ENCODE results near the gene HIPK2.

The HIPK2 gene

DNA sequence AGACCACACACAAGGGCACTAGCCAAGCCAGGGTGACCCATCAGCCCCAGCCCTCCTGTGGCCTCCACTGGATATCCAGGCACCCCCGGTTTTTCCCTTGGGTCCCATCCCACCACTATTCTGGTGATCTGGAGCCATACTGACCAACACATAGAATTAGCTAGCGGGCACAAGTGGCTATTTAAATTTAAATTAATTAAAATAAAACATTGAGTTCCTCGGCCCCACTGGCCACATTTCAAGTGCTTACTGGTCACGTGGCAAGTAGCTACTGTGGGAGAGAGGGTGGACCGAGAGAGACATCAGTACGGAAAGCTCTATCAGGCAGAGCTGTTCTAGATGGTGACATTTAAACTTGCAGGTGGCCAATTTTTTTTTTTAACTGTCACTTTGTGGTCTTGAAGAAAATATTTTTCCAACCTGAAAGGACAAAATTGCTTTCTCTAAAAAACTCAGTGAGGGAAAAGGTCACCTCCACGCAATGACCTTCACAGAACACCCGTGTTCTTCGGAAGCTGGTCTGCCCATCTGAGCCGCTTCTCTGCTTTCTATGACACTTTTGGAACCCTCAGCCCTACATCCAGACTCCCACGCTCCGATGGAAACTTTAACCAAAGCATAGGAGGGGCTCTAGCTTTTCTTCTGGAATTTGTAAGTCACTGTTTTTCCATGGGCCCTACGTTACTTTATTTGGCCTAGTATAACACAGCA lies 30.0 kb downstream of the HIPK2 start:
- no peak for TF ChIP-seq L3MBTL2 (conservative IDR thresholded peaks at IDR 0.05)
- no peak for TF ChIP-seq ARNT (IDR thresholded peaks at IDR 0.05)
- no peak for TF ChIP-seq HDGF (IDR thresholded peaks at IDR 0.05; ENCODE audit: borderline replicate concordance)
- no peak for DNase-seq (ENCODE audit: extremely low spot score)
- POLR2A ChIA-PET, result no interaction called here
- CTCF ChIA-PET, result no interaction called here

- CTCF ChIA-PET, result interaction anchor here (1.3 kb wide), 1 partner anchor 9 kb away, joined by 4 read pairs; no protein-coding TSS in a partner anchor
- POLR2A ChIA-PET, result no interaction called here
- TF ChIP-seq TARDBP (IDR thresholded peaks at IDR 0.05) (no peak), NFRKB (IDR thresholded peaks at IDR 0.05) (no peak), ARNT (IDR thresholded peaks at IDR 0.05) (no peak)
- DNase-seq (ENCODE audit: extremely low spot score), result no peak
These were observed 31.1 kb downstream of the HIPK2 start for GRCh38 chr7:139746652-139747051.

GRCh38 chr7:139745678-139746143 lies 32.1 kb downstream of the HIPK2 start:
- TF ChIP-seq FOXA1 (IDR thresholded peaks at IDR 0.05) (no peak), HDGF (IDR thresholded peaks at IDR 0.05; ENCODE audit: borderline replicate concordance) (no peak), L3MBTL2 (conservative IDR thresholded peaks at IDR 0.05) (no peak), ARNT (IDR thresholded peaks at IDR 0.05) (no peak), SP1 (IDR thresholded peaks at IDR 0.05) (no peak), TARDBP (IDR thresholded peaks at IDR 0.05) (no peak)
- TF ChIP-seq, protein P1, sequence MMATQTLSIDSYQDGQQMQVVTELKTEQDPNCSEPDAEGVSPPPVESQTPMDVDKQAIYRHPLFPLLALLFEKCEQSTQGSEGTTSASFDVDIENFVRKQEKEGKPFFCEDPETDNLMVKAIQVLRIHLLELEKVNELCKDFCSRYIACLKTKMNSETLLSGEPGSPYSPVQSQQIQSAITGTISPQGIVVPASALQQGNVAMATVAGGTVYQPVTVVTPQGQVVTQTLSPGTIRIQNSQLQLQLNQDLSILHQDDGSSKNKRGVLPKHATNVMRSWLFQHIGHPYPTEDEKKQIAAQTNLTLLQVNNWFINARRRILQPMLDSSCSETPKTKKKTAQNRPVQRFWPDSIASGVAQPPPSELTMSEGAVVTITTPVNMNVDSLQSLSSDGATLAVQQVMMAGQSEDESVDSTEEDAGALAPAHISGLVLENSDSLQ (IDR thresholded peaks at IDR 0.05), result no peak
- no peak for DNase-seq (ENCODE audit: extremely low spot score)
- POLR2A ChIA-PET, result interaction anchor here (0.6 kb wide), 1 partner anchor 32 kb away, joined by 3 read pairs; the partner anchor contains the start of gene HIPK2
- CTCF ChIA-PET, result interaction anchor here (0.6 to 1.3 kb wide), 2 partner anchors 8 to 672 kb away, joined by 4 to 7 read pairs; no protein-coding TSS in a partner anchor

GRCh38 chr7:139744768-139745677 lies 32.8 kb downstream of the HIPK2 start:
- TF ChIP-seq, protein P1 (IDR thresholded peaks at IDR 0.05), result no peak
- no peak for TF ChIP-seq LEF1 (IDR thresholded peaks at IDR 0.05; ENCODE audit: borderline replicate concordance)
- TF ChIP-seq SUZ12 (IDR thresholded peaks at IDR 0.05), result no peak
- no peak for TF ChIP-seq FOXA1 (IDR thresholded peaks at IDR 0.05)
- no peak for TF ChIP-seq CTBP1 (IDR thresholded peaks at IDR 0.05; ENCODE audit: borderline replicate concordance)
- TF ChIP-seq NFRKB (IDR thresholded peaks at IDR 0.05), result no peak
- no peak for TF ChIP-seq L3MBTL2 (conservative IDR thresholded peaks at IDR 0.05)
- no peak for TF ChIP-seq TARDBP (IDR thresholded peaks at IDR 0.05)
- no peak for TF ChIP-seq ARNT (IDR thresholded peaks at IDR 0.05)
- TF ChIP-seq SP1 (IDR thresholded peaks at IDR 0.05), result no peak
- TF ChIP-seq FOXK2 (IDR thresholded peaks at IDR 0.05), result no peak
- no peak for TF ChIP-seq ELF4 (IDR thresholded peaks at IDR 0.05)
- CTCF ChIA-PET, result interaction anchor here (0.5 to 0.9 kb wide), 4 partner anchors 8 to 672 kb away, joined by 3 to 9 read pairs (median 5); no protein-coding TSS in a partner anchor
- POLR2A ChIA-PET, result no interaction called here
- no peak for DNase-seq (ENCODE audit: extremely low spot score)

- ChIA-PET CTCF (interaction anchor here (0.9 kb wide), 1 partner anchor 97 kb away, joined by 3 read pairs; no protein-coding TSS in a partner anchor), POLR2A (no interaction called here)
- no peak for TF ChIP-seq HDGF (IDR thresholded peaks at IDR 0.05; ENCODE audit: borderline replicate concordance)
- TF ChIP-seq SP1 (IDR thresholded peaks at IDR 0.05), result no peak
- TF ChIP-seq CTBP1 (IDR thresholded peaks at IDR 0.05; ENCODE audit: borderline replicate concordance), result no peak
- TF ChIP-seq BHLHE40 (IDR thresholded peaks at IDR 0.05; ENCODE audit: borderline replicate concordance), result no peak
- TF ChIP-seq ZNF384 (IDR thresholded peaks at IDR 0.05), result no peak
- TF ChIP-seq ELF4 (IDR thresholded peaks at IDR 0.05), result no peak
- no peak for TF ChIP-seq LEF1 (IDR thresholded peaks at IDR 0.05; ENCODE audit: borderline replicate concordance)
- no peak for DNase-seq (ENCODE audit: extremely low spot score)
These were observed 33.6 kb downstream of the HIPK2 start for GRCh38 chr7:139743967-139744767.

GRCh38 chr7:139743267-139743966 lies 34.4 kb downstream of the HIPK2 start:
- ChIA-PET POLR2A (no interaction called here), CTCF (no interaction called here)
- TF ChIP-seq L3MBTL2 (conservative IDR thresholded peaks at IDR 0.05) (no peak), ELF4 (IDR thresholded peaks at IDR 0.05) (no peak), CTBP1 (IDR thresholded peaks at IDR 0.05; ENCODE audit: borderline replicate concordance) (no peak), ZNF384 (IDR thresholded peaks at IDR 0.05) (no peak), HDGF (IDR thresholded peaks at IDR 0.05; ENCODE audit: borderline replicate concordance) (no peak), SP1 (IDR thresholded peaks at IDR 0.05) (no peak), FOXK2 (IDR thresholded peaks at IDR 0.05) (no peak), NFRKB (IDR thresholded peaks at IDR 0.05) (no peak), BHLHE40 (IDR thresholded peaks at IDR 0.05; ENCODE audit: borderline replicate concordance) (no peak), FOXM1 (IDR thresholded peaks at IDR 0.05; ENCODE audit: borderline replicate concordance) (no peak), TARDBP (IDR thresholded peaks at IDR 0.05) (no peak), FOXA1 (IDR thresholded peaks at IDR 0.05) (no peak), ARNT (IDR thresholded peaks at IDR 0.05) (no peak), SUZ12 (IDR thresholded peaks at IDR 0.05) (no peak), LEF1 (IDR thresholded peaks at IDR 0.05; ENCODE audit: borderline replicate concordance) (no peak)
- TF ChIP-seq, protein P1 (IDR thresholded peaks at IDR 0.05), result no peak
- no peak for DNase-seq (ENCODE audit: extremely low spot score)

Data from HEK293T (cell line).